ENCODE measurements around the gene ECM2.
"Not testable (repeated sequence)": the region's sequence is repeated elsewhere in the genome, so short reads cannot be mapped to it uniquely, and the experiment has no call there.

ECM2 gene

GRCh38 chr9:92535940-92536850 is at the start of gene ECM2:
Gene ECM2 (minus strand): TSS chr9:92535990. CDS start chr9:92522866, 13,124 bp downstream.
- DNase-seq, result no peak

- DNase-seq, result no peak
Measured at GRCh38 chr9:92576175-92576574, 40.4 kb upstream of the ECM2 start.

GRCh38 chr9:92573612-92574011 is 37.8 kb upstream of the ECM2 start:
- not testable (repeated sequence) for DNase-seq

- DNase-seq, result not testable (repeated sequence)
Measured at GRCh38 chr9:92571871-92572270, 36.1 kb upstream of the ECM2 start.

GRCh38 chr9:92564982-92565381 is 29.2 kb upstream of the ECM2 start:
- DNase-seq, result no peak

- peak; percentile 0 for DNase-seq
Measured at GRCh38 chr9:92564504-92564903, 28.7 kb upstream of the ECM2 start.

GRCh38 chr9:92563116-92564100 is 27.6 kb upstream of the ECM2 start:
- no peak for DNase-seq

- DNase-seq, result no peak
Measured at GRCh38 chr9:92562461-92562967, 26.7 kb upstream of the ECM2 start.

GRCh38 chr9:92561374-92562330 is 25.9 kb upstream of the ECM2 start:
- DNase-seq, result no peak

- no peak for DNase-seq
Measured at GRCh38 chr9:92558612-92559374, 23.0 kb upstream of the ECM2 start.

- DNase-seq, result no peak
Measured at GRCh38 chr9:92550765-92551164, 15.0 kb upstream of the ECM2 start.

- no peak for DNase-seq
Measured at GRCh38 chr9:92547356-92547755, 11.6 kb upstream of the ECM2 start.

- no peak for DNase-seq
Measured at GRCh38 chr9:92545002-92545510, 9.3 kb upstream of the ECM2 start.

GRCh38 chr9:92543972-92544371 is 8.2 kb upstream of the ECM2 start:
- DNase-seq, result no peak

- DNase-seq, result no peak
Measured at GRCh38 chr9:92538541-92538940, 2.8 kb upstream of the ECM2 start.

- DNase-seq, result no peak
Measured at GRCh38 chr9:92534674-92535073, 1.1 kb downstream of the ECM2 start.

- no peak for DNase-seq
Measured at GRCh38 chr9:92534204-92534603, 1.6 kb downstream of the ECM2 start.

GRCh38 chr9:92530893-92531292 is 4.9 kb downstream of the ECM2 start:
- no peak for DNase-seq

GRCh38 chr9:92529124-92529523 is 6.7 kb downstream of the ECM2 start:
- DNase-seq, result no peak

- no peak for DNase-seq
Measured at GRCh38 chr9:92528522-92528849, 7.3 kb downstream of the ECM2 start.

- no peak for DNase-seq
Measured at GRCh38 chr9:92527832-92528521, 7.8 kb downstream of the ECM2 start.

Measured in kidney glomerular epithelial cell (primary cell).